ENCODE results near the gene ADNP. TPM values are rescaled to one million over a fixed set of nuclear protein-coding genes. Genes with fewer than 3 reads are reported as not detected.

Gene ADNP
- polyA plus RNA-seq, 1 of the 3 experiments (the other 2 are of a cell fraction): 13.3 TPM

DNA sequence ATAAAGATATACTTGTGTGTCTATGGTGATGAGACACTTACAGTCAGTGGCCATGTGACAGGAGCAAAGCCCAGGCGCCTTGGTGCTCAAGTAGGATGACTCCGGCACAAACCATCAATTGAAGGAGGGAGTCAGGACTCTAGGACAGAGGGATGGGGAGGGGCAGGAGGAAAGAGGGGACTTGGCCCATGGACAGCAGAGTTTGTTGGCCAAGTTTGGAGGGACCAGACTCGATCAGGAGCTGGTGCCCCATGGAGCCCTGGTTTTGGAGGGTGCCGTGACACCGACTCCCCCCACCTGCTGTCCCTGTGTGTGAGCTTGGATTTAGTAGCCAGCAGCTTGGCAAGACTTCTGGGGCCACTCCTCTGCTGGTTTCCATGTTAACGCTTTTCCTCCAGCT is 66.1 kb downstream of the ADNP start:
- ChIA-PET POLR2A (interaction anchor here (0.7 kb wide), 1 partner anchor 19 kb away, joined by 3 read pairs; no protein-coding TSS in a partner anchor), CTCF (interaction anchor here (1.0 to 2.2 kb wide), 2 partner anchors 9 to 70 kb away, joined by 3 to 13 read pairs; partner anchors contain the start of gene BCAS4)
- TF ChIP-seq RAD21 (IDR thresholded peaks at IDR 0.05; ENCODE audit: low read length) (no peak), SIN3A (IDR thresholded peaks at IDR 0.05; ENCODE audit: borderline replicate concordance, low read depth, low read length) (no peak), SMC3 (IDR thresholded peaks at IDR 0.05; ENCODE audit: low read depth, low read length) (no peak), ELF1 (IDR thresholded peaks at IDR 0.05) (no peak), RFX5 (IDR thresholded peaks at IDR 0.05; ENCODE audit: low read length) (no peak), JUND (IDR thresholded peaks at IDR 0.05) (no peak), RXRA (IDR thresholded peaks at IDR 0.05; ENCODE audit: borderline replicate concordance, low read depth) (no peak), GABPA (IDR thresholded peaks at IDR 0.05; ENCODE audit: low read depth) (no peak), TEAD4 (IDR thresholded peaks at IDR 0.05; ENCODE audit: borderline replicate concordance, insufficient read depth) (no peak)
- TF ChIP-seq, protein P1, sequence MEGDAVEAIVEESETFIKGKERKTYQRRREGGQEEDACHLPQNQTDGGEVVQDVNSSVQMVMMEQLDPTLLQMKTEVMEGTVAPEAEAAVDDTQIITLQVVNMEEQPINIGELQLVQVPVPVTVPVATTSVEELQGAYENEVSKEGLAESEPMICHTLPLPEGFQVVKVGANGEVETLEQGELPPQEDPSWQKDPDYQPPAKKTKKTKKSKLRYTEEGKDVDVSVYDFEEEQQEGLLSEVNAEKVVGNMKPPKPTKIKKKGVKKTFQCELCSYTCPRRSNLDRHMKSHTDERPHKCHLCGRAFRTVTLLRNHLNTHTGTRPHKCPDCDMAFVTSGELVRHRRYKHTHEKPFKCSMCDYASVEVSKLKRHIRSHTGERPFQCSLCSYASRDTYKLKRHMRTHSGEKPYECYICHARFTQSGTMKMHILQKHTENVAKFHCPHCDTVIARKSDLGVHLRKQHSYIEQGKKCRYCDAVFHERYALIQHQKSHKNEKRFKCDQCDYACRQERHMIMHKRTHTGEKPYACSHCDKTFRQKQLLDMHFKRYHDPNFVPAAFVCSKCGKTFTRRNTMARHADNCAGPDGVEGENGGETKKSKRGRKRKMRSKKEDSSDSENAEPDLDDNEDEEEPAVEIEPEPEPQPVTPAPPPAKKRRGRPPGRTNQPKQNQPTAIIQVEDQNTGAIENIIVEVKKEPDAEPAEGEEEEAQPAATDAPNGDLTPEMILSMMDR (IDR thresholded peaks at IDR 0.05): no peak
- TF ChIP-seq, protein P2, sequence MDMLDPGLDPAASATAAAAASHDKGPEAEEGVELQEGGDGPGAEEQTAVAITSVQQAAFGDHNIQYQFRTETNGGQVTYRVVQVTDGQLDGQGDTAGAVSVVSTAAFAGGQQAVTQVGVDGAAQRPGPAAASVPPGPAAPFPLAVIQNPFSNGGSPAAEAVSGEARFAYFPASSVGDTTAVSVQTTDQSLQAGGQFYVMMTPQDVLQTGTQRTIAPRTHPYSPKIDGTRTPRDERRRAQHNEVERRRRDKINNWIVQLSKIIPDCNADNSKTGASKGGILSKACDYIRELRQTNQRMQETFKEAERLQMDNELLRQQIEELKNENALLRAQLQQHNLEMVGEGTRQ (IDR thresholded peaks at IDR 0.05; ENCODE audit: borderline replicate concordance, low read depth, low read length): no peak
- TF ChIP-seq, protein P3, sequence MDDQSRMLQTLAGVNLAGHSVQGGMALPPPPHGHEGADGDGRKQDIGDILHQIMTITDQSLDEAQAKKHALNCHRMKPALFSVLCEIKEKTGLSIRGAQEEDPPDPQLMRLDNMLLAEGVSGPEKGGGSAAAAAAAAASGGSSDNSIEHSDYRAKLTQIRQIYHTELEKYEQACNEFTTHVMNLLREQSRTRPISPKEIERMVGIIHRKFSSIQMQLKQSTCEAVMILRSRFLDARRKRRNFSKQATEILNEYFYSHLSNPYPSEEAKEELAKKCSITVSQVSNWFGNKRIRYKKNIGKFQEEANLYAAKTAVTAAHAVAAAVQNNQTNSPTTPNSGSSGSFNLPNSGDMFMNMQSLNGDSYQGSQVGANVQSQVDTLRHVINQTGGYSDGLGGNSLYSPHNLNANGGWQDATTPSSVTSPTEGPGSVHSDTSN (IDR thresholded peaks at IDR 0.05): no peak
- TF ChIP-seq, protein P4, sequence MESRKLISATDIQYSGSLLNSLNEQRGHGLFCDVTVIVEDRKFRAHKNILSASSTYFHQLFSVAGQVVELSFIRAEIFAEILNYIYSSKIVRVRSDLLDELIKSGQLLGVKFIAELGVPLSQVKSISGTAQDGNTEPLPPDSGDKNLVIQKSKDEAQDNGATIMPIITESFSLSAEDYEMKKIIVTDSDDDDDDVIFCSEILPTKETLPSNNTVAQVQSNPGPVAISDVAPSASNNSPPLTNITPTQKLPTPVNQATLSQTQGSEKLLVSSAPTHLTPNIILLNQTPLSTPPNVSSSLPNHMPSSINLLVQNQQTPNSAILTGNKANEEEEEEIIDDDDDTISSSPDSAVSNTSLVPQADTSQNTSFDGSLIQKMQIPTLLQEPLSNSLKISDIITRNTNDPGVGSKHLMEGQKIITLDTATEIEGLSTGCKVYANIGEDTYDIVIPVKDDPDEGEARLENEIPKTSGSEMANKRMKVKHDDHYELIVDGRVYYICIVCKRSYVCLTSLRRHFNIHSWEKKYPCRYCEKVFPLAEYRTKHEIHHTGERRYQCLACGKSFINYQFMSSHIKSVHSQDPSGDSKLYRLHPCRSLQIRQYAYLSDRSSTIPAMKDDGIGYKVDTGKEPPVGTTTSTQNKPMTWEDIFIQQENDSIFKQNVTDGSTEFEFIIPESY (IDR thresholded peaks at IDR 0.05; ENCODE audit: borderline replicate concordance, low read depth): no peak
- TF ChIP-seq, protein P5, sequence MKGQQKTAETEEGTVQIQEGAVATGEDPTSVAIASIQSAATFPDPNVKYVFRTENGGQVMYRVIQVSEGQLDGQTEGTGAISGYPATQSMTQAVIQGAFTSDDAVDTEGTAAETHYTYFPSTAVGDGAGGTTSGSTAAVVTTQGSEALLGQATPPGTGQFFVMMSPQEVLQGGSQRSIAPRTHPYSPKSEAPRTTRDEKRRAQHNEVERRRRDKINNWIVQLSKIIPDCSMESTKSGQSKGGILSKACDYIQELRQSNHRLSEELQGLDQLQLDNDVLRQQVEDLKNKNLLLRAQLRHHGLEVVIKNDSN (IDR thresholded peaks at IDR 0.05; ENCODE audit: borderline replicate concordance, low read depth): no peak
- H3K4me3 ChIP-seq (ENCODE audit: low read depth in 2 of 2, low read length in 1 of 2): no peak overlapping the region
- peaks cover 0 to 11% of the 10 kb centered on the region in 2 experiments; a peak in 1 of 4 replicates for H3K4me1 ChIP-seq (ENCODE audit: control insufficient read depth in 1 of 2, insufficient read depth in 2 of 2, low read depth in 1 of 2, low read length in 1 of 2)
- WGBS (ENCODE audit: low lambda C conversion rate): 90% methylated on average over 6 of the region's 6 CpGs
- no peak for DNase-seq
- no peaks in the 10 kb centered on the region for H3K9me3 ChIP-seq
- no peaks in the 10 kb centered on the region for H3F3A ChIP-seq (replicated peaks; ENCODE audit: insufficient read depth)
- H3K27ac ChIP-seq (ENCODE audit: low read depth in 2 of 2, low read length in 1 of 2): no peak overlapping the region
- no peaks in the 10 kb centered on the region for H3K79me2 ChIP-seq (ENCODE audit: insufficient read depth)
- no peaks in the 10 kb centered on the region for H4K20me1 ChIP-seq (ENCODE audit: insufficient read depth)
- no peak overlapping the region for H3K9ac ChIP-seq
- no peaks in the 10 kb centered on the region for H3K27me3 ChIP-seq (ENCODE audit: insufficient read depth)
- no peaks in the 10 kb centered on the region for H3K36me3 ChIP-seq (replicated peaks in 1 of 2; ENCODE audit: control insufficient read depth in 1 of 2, insufficient read depth in 2 of 2, low read length in 1 of 2)
- no peak overlapping the region for H2AFZ ChIP-seq (ENCODE audit: low read depth)
- no peaks in the 10 kb centered on the region for H3K9me2 ChIP-seq
- H3K4me2 ChIP-seq: no peak overlapping the region

Measured in SK-N-SH (cell line).